Uterus (tissue), 4 donors: ENCODE results near the gene OPN4. TPM values are rescaled to one million over a fixed set of nuclear protein-coding genes. Genes with fewer than 3 reads are reported as not detected.

Experiments
- DNase-seq, 2 donors: peaks; one replicate each; pipeline ENCODE4 v3.0.0-alpha.2; 2019 to 2020
- H3K27ac ChIP-seq, 2 donors: fragments of 200-600 bp; sonication (generic); 1 replicate in 1 of 2; 2 replicates in 1 of 2; pipeline ENCODE4 v1.5.1; 2016 to 2018
- H3K27me3 ChIP-seq, 2 donors: fragments of 200-600 bp; sonication (generic); one replicate each; pipeline ENCODE4 v1.5.1; 2018 to 2019; ENCODE audit warnings: control low read depth in 1 of 2
- H3K36me3 ChIP-seq, 2 donors: fragments of 200-600 bp; sonication (generic); one replicate each; pipeline ENCODE4 v1.5.1; 2019; ENCODE audit warnings: control low read depth in 1 of 2
- H3K4me1 ChIP-seq, 2 donors: fragments of 200-600 bp; sonication (generic); one replicate each; pipeline ENCODE4 v1.5.1; 2018 to 2019; ENCODE audit warnings: control low read depth in 1 of 2
- H3K4me3 ChIP-seq, 2 donors: fragments of 200-600 bp; sonication (generic); 1 replicate in 1 of 2; 2 replicates in 1 of 2; pipeline ENCODE4 v1.5.1; 2018 to 2019; ENCODE audit warnings: mild to moderate bottlenecking in 1 of 2
- H3K9me3 ChIP-seq, 2 donors: fragments of 200-600 bp; sonication (generic); one replicate each; pipeline ENCODE4 v1.5.1; 2019; ENCODE audit warnings: control low read depth in 1 of 2
- POLR2A ChIP-seq, 2 donors: fragments of 450-650 bp; IDR thresholded peaks; one replicate each; pipeline ENCODE4 v1.6.1; 2016; ENCODE audit warnings: antibody characterized with exemption in 2 of 2, mild to moderate bottlenecking in 1 of 2, moderate library complexity in 1 of 2
- intact Hi-C: fragments of 100-400 bp; cut with DNase I; formaldehyde crosslinking; loops from one replicate; pipeline ENCODE4 v1.15.1; 2023; ENCODE audit warnings: low total_unique reads
- total RNA-seq, 4 donors: library from RNA; depleted of rRNA in 3 of 4; stranded (reverse); fragments of >200 nt in 3 of 4; gene quantifications; one replicate each; pipeline versions ENCODE4 v1.1.0 to v1.2.4, GENCODE V29; 2014 to 2023
- TF ChIP-seq, protein P1 (sequence below), 4 experiments: fragments of 200-600 bp in 2 of 4; fragments of 450-650 bp in 2 of 4; sonication (generic) in 2 of 4; IDR thresholded peaks; one replicate each; pipeline ENCODE4 v1.5.1; 2016 to 2019; ENCODE audit warnings: antibody characterized with exemption in 4 of 4, mild to moderate bottlenecking in 2 of 4, moderate library complexity in 1 of 4
- donor health status: DM: yes; HTN: yes; CAD: no.

Gene OPN4
- total RNA-seq, 4 donors from 2014 or later = not detected

DNA sequence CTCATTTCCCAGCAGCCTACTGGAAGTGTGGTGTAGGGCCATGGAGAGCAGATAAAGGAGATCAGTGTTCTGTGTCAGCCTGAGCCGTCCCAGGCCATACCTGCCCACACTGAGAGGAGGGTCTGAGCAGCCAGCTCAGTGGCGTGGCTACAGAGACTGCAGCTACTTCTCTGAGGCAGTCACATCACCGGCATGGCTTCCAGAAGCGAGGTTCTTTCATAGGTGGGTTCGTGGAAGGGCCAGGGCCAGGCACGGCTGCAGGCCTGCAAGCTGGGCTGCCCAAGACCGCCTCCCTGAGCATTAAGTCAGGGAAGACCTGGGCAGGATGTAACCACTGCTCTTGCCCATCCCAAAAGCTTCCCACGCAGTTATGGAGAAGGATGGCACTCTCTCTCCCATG is 48.8 kb downstream of the OPN4 start:
- intact Hi-C loops = no loop called here
- no peak overlapping the region for H3K27ac ChIP-seq
- TF ChIP-seq, protein P1, sequence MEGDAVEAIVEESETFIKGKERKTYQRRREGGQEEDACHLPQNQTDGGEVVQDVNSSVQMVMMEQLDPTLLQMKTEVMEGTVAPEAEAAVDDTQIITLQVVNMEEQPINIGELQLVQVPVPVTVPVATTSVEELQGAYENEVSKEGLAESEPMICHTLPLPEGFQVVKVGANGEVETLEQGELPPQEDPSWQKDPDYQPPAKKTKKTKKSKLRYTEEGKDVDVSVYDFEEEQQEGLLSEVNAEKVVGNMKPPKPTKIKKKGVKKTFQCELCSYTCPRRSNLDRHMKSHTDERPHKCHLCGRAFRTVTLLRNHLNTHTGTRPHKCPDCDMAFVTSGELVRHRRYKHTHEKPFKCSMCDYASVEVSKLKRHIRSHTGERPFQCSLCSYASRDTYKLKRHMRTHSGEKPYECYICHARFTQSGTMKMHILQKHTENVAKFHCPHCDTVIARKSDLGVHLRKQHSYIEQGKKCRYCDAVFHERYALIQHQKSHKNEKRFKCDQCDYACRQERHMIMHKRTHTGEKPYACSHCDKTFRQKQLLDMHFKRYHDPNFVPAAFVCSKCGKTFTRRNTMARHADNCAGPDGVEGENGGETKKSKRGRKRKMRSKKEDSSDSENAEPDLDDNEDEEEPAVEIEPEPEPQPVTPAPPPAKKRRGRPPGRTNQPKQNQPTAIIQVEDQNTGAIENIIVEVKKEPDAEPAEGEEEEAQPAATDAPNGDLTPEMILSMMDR (IDR thresholded peaks at IDR 0.05) = no peak
- TF ChIP-seq POLR2A (IDR thresholded peaks at IDR 0.05) = no peak
- no peaks in the 10 kb centered on the region for H3K36me3 ChIP-seq
- no peaks in the 10 kb centered on the region for H3K9me3 ChIP-seq
- no peak overlapping the region for H3K4me3 ChIP-seq
- H3K27me3 ChIP-seq = no peaks in the 10 kb centered on the region
- DNase-seq = no peak
- no peaks in the 10 kb centered on the region for H3K4me1 ChIP-seq

- H3K36me3 ChIP-seq = no peaks in the 10 kb centered on the region
- TF ChIP-seq POLR2A (IDR thresholded peaks at IDR 0.05) = no peak
- TF ChIP-seq, protein P1 (IDR thresholded peaks at IDR 0.05) = no peak
- intact Hi-C loops = loop anchor here (5.0 kb wide), 1 partner anchor 192 kb away; no protein-coding TSS in a partner anchor
Observed at GRCh38 chr10:86705139-86705538, 50.8 kb downstream of the OPN4 start.

GRCh38 chr10:86705905-86706304 is 51.6 kb downstream of the OPN4 start:
- Histone ChIP-seq H3K4me1 (no peaks in the 10 kb centered on the region), H3K36me3 (no peaks in the 10 kb centered on the region), H3K27ac (no peak overlapping the region), H3K27me3 (no peaks in the 10 kb centered on the region), H3K4me3 (no peak overlapping the region), H3K9me3 (no peaks in the 10 kb centered on the region)
- no peak for DNase-seq
- intact Hi-C loops = loop anchor here (5.0 kb wide), 1 partner anchor 191 kb away; no protein-coding TSS in a partner anchor
- TF ChIP-seq POLR2A (IDR thresholded peaks at IDR 0.05) = no peak
- TF ChIP-seq, protein P1 (IDR thresholded peaks at IDR 0.05) = no peak

More at GRCh38 chr10:86705139-86705538, 50.8 kb downstream of the OPN4 start:
- Histone ChIP-seq H3K27ac (no peak overlapping the region), H3K9me3 (no peaks in the 10 kb centered on the region), H3K4me1 (no peaks in the 10 kb centered on the region), H3K27me3 (no peaks in the 10 kb centered on the region), H3K4me3 (no peak overlapping the region)
- no peak for DNase-seq

DNA sequence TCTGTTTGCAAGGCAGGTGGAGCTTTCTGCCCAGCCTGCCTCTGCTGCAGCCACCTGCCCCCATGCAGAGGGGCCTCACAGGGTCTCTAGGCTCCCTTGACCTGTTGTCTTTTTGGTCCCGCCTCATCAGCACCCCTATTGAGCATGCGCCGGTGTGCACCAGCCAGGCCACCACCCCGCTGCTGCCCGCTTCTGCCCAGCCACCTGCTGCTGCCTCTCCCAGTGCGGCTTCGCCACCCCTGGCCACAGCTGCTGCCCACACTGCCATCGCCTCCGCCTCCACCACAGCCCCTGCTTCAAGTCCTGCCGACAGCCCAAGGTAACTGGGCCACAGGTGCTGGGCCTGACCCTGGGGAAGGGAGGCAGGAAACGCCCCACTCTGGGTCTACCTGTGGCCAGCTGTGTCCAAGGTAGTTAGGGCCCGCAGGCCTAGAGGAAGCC is 52.1 kb downstream of the OPN4 start:
- no peak overlapping the region for H3K27ac ChIP-seq
- TF ChIP-seq, protein P1 (IDR thresholded peaks at IDR 0.05) = no peak
- TF ChIP-seq POLR2A (IDR thresholded peaks at IDR 0.05) = no peak

GRCh38 chr10:86706977-86707376 is 52.6 kb downstream of the OPN4 start:
- intact Hi-C loops = loop anchor here (5.0 kb wide), 1 partner anchor 190 kb away; no protein-coding TSS in a partner anchor
- H3K27ac ChIP-seq = no peak overlapping the region

More for the DNA sequence above, 52.1 kb downstream of the OPN4 start:
- Histone ChIP-seq H3K4me1 (no peaks in the 10 kb centered on the region), H3K4me3 (no peak overlapping the region), H3K9me3 (no peaks in the 10 kb centered on the region), H3K27me3 (no peaks in the 10 kb centered on the region), H3K36me3 (no peaks in the 10 kb centered on the region)
- intact Hi-C loops = loop anchor here (5.0 kb wide), 1 partner anchor 191 kb away; no protein-coding TSS in a partner anchor
- DNase-seq = no peak

More at GRCh38 chr10:86706977-86707376, 52.6 kb downstream of the OPN4 start:
- H3K4me3 ChIP-seq = no peak overlapping the region
- H3K4me1 ChIP-seq = no peaks in the 10 kb centered on the region
- H3K27me3 ChIP-seq = no peaks in the 10 kb centered on the region
- no peaks in the 10 kb centered on the region for H3K36me3 ChIP-seq
- no peak for DNase-seq
- H3K9me3 ChIP-seq = no peaks in the 10 kb centered on the region
- TF ChIP-seq, protein P1 (IDR thresholded peaks at IDR 0.05) = no peak
- no peak for TF ChIP-seq POLR2A (IDR thresholded peaks at IDR 0.05)
